ENCODE measurements around the gene TPST2.

TPST2 gene

DNA sequence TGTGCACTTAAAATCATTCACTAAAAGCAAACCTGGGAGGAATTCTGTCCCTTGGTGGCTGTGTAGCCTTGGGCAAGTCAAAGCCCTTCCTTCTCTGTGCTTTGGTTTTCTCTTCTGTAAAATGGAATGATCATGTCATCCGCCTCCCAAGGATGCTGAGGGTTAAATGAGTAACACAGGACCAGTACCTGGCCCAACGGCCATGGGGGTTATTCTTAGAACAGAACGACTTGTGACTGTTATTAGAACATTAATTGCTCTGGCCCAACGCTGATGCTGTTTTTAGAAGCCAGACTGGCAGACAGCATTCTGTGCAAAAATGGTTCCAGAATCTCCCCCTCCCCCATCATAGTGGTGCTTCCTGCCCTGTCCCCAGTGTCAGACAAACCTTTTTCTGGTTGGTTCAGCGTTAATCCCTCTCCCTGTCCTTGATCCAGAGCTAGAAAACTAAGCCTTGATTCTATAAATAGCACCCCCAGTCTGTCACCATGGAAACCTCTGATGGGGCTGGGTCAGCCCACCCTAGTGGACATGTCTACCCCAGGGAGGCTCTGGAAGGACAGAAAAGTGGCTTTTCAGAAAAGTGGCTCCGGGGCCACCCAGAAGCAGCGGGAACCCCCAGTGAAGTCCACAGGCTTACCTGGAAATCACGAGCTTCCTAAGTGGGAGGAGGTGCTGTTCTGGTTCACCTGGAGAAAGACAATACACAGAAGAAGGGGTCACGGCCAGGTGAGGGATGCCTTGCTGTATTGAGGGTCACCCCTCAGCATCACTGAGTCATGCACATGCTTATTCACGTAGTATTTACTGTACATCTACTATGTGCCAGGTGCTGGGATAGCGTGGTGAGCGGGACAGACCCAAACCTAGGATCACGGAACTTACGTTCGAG, 62.1 kb downstream of the TPST2 start:
- DNase-seq, result no peak

- no peak for DNase-seq
These were observed 62.8 kb downstream of the TPST2 start for GRCh38 chr22:26527167-26527566.

DNA sequence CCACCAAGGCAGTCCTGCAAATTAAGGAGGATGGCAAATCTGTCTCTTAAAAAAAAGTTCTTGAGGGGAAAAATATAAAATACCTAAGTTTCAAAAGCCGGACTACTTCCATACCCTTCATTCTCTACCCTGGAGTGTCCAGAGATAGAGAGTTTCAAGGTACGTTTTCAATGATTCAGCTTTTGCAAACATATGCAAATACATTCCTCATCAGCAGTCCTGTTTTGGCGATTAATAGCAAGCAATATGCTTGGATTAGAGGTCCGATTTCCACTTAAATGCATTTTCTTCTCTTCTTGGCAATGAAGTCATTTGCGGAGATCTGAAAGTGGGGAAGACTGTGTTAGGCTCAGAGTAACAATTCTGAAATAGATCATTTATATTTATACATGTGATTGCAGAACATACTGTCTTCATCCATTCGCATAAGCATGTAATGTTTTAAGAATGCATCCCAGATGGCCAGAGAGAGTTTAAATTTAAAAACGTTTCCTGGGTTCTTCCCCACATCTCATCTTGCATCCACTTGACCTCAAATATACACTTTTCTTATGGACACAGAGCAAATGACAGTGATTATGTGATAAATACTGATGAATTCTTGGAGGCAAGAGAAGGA, 63.9 kb downstream of the TPST2 start:
- no peak for DNase-seq

DNA sequence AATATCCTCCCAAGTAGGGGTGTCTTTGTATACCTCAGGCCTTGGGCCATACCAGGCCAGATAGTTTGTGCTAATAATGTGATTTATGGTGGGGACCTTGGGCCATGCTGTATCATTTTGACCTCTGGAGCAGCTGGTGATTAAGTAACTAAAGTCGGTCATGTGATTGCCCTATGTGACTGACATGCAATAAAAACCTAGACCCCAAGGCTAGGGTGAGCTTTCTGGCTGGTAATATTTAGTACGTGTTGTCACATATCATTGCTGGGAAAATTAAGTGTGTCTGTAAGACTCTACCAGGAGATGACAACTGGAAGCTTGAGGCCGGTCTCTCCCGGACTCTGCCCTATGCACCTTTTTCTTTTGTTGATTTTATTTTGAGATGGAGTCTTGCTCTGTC, 65.1 kb downstream of the TPST2 start:
- no peak for DNase-seq

DNA sequence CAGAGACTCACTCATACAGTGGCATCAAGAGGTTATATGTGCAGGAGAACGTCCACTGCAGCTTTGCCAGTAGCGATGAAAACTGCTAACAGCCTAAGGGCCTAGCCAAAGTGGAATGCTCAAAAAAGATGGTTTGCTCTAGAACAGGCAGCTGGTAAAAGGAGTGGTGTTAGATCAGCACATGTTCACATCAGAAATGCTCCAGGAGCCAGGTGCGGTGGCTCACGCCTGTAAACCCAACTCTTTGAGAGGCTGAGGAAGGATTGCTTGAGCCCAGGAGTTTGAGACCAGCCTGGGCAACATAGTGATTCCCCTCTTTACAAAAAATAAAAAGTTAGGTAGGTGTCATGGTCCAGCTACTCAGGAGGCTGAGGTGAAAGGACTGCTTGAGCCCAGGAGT, 67.3 kb downstream of the TPST2 start:
- no peak for DNase-seq

- DNase-seq, result no peak
These were observed 67.9 kb downstream of the TPST2 start for GRCh38 chr22:26522012-26522411.

DNA sequence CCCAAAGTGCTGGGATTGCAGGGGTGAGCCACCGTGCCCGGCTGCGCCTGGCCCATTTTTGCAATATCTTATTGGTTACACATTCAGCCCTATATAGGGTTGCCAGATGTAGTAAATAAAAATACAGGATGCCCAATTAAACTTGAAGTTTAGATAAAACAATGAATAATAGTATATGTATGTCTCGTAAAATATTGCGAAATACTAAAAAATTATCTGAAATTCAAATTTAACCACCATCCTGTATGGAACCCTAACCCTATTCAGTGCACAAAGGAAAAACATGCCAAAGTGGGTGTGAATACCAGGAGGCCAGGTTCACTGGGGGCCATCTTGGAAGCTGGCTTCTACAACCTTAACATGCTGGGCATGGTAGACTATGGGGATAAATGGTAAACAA, 72.5 kb downstream of the TPST2 start:
- DNase-seq, result no peak

DNA sequence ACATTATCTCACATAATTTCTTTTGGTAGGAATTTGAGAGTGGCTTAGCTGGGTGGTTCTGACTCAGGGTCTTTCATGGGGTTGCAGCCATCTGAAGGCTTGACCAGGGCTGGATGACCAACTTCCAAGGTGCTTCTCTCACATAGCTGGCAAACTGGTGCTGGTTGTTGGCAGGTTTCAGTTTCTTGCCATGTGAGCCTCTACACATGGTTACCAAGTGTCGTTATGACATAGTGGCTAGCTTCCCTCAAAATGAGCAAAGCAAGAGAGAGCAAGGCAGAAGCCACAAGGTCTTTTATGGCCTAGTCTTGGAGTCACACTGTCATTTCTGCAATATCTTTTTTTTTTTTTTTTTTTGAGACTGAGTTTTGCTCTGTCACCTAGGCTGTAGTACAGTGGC, 73.4 kb downstream of the TPST2 start:
- no peak for DNase-seq

DNA sequence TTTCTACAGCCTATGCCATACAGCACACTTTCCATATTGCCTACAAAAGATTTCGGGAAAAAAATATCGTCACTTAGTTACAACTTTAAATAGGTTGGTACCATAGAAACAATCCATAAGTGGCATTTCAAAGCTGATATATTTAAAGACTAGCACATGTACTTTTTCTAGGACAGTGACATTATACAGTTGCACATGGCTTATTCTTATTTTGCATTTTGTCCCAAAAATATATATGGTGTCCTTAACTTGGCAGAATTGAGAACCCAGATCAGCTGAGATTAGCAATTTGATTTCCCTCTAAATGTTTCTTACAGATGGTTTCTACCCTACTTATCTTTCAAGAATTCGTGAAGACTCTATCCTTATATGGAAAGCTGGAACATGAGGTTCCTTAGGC, 74.0 kb downstream of the TPST2 start:
- no peak for DNase-seq

- DNase-seq, result no peak
These were observed 75.3 kb downstream of the TPST2 start for GRCh38 chr22:26514419-26515161.

DNA sequence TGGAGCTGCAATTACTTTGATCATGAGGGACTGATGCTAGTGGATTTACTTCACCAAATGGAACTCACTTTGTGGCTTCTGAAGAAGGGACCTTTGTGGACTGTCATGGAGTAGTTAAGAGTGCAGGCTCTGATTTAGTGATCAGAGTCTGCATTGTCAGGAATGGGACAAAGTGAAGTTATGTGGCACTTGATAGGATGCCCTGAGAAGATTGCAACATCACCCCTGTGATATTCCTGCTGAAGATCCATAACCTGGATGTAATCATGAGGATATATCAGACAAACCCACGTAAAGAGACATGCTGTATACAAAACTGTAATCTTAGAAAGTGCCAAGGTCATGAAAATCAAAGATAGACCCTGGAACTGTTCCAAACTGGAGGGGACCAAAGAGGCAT, 76.1 kb downstream of the TPST2 start:
- no peak for DNase-seq

- peak; percentile 48 for DNase-seq
These were observed 77.7 kb downstream of the TPST2 start, which contains the start of gene TFIP11 for GRCh38 chr22:26512149-26512793. Gene TFIP11 (minus strand): TSS chr22:26512473. CDS start chr22:26510272, 2,201 bp downstream.

GRCh38 chr22:26508148-26508547, 81.8 kb downstream of the TPST2 start:
- DNase-seq, result no peak

- DNase-seq, result no peak
These were observed 86.2 kb downstream of the TPST2 start for GRCh38 chr22:26503758-26504157.

DNA sequence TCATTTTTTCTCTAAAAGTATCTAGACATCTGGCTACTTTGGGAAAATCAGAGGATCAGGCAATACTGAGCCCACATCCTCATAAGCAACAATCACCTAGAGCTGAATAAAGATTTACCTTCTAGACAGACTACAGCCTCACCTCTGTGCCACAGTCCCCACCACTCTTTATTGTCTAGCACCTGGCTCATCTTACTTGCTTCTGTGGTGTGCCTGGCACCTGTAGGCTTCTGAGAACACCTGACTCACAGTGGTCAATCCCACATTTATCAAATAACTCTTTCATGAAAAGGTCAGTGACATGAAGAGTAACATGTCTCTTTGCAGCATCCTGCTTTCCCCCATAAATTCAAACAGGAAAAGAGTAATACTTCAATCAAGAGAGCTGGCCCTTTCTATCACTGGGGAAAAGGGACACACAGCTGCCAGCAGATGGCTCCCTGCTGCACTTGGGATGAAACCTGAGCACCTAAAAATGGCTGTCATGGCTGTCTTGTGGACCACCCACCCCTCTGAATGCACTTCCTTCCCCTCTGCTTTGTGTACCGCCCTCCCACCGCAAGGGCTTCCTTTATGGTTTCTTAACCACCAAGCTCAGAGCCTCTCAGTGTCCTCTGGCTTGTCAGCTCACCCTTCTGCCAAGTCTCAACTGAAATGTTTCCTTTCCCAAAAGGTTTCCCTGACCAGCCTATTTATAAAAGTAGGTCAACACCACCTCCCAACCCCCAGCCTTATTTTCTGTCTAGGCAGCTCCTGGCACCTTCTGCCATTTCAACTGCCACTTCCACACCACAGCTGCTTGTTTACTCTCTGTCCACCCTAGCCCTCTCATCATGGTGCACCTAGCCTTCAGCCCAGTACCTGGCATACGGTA, 87.0 kb downstream of the TPST2 start:
- no peak for DNase-seq

GRCh38 chr22:26501996-26502395, 87.9 kb downstream of the TPST2 start:
- no peak for DNase-seq

DNA sequence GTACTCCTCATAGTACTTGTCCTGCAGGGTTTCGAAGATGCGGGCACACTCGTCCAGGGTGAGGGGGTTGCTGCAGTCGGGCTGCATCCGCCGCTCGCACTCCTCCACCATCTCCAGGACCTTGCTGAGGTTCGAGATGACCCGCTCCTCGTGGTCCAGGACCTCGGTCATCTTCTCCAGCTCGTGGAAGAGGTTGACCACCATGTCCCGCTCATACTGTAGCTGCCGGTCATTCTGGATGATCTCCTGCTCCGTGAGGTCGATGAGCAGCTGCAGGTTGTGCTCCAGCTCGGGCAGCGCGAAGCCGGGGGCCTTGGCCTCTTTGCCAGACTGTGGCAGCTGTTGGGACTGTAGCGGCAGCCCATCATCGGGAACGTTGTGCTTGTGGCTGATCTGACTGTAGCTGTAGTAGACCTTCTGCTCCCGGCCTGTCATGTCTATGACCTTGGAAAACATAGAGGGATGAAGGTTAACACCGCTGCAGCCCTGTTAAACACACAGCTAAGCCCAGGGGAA, 90.7 kb downstream of the TPST2 start:
- DNase-seq, result no peak

DNA sequence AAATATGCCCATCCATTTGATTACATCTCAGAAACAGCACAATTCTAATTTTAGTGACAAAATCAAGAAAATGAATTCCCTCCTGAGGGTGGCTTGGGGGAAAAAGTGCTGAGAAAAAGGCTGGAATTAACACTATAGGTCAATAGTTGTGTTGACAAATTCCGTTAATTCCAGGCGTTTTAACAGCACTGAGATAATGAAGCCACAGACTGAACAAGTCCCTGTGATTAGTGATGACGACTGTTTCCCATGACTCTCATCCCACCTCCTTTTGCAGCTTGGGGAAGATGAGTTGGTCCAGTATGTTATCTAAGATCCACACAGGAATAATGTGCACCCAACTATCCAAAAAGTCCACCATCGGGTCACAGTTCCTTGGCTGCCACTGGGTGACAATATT, 93.5 kb downstream of the TPST2 start:
- no peak for DNase-seq

DNA sequence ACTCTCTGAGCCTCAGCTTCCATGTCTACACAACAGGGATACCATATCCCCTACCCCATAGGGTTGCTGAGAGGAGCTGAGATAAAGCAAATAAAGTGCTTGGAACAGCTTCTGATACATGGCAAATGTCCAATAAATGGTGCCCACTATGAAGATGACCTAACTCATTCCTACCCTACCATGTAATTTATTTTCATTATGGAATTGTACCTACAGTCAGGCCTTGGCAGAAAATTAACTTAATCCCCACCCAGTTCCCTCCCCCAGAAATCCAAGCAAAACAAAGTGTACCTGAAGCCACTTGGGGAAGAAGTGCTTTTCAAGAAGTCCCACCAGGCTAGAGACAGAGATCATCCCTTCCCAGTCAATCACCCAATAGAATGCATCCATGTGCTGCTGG, 95.4 kb downstream of the TPST2 start:
- DNase-seq, result no peak

- DNase-seq, result no peak
These were observed 97.7 kb downstream of the TPST2 start for GRCh38 chr22:26492220-26492619.

DNA sequence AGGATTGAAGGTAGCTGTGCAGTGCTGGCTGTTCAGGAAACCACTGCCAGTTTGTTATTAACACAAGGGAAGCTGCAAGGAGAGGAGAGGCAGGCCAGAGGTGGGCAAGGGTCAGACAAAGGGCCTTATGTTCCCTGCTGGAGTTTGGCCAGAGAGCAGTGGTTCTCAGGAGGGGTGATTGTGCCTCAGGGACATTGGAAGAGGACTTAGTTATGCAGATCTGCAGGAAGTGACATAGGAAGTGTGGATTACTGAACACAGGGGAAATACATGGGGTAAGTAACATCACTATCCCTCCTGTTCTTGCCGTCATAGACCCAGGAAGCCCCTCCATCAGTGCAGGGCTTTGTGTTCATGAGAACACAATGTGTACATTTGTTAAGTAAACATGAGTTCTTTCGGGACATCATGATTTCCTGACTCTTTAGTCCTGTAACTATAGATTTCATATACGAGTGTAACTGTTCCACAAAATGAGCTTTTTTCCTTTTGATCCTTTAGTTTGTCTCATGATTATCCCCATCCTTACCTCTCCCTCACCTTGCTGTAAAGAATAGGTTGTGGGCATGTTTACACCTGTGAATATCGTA, 100.4 kb downstream of the TPST2 start:
- DNase-seq, result no peak

DNA sequence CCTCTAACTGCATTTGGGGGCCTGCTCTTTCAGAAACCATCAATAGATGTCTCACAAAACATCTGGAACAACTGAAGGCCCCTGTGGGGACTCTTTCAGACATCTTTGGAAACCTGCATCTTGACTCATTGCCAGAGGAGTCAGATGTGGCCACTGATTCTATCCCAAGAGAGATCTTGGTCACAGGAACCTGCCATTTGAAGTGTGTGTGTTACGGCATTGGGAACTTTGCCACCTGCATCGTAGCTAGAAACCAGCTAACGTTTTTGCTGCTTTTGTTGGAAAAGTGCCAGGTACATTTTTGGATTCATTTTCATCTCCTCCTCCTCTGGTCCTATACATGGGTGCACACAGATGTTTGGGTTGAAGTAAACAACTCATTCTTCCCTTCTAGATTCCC, 101.9 kb downstream of the TPST2 start:
- DNase-seq, result no peak

All from DMS 273 treated with DMSO at 0.1 percent for 48 hours (cell line).